ENCODE measurements around the gene MAP3K4. TPM values are rescaled to one million over a fixed set of nuclear protein-coding genes. Genes with fewer than 3 reads are reported as not detected.
A peak's percentile ranks its signal among the peaks of the same experiment; 100 is the strongest.
"Not testable (repeated sequence)": the region's sequence is repeated elsewhere in the genome, so short reads cannot be mapped to it uniquely, and the experiment has no call there.

The MAP3K4 gene
- total RNA-seq, 3 donors from 2014 or later: 32.8 to 58.3 (median 34.7) TPM

DNA sequence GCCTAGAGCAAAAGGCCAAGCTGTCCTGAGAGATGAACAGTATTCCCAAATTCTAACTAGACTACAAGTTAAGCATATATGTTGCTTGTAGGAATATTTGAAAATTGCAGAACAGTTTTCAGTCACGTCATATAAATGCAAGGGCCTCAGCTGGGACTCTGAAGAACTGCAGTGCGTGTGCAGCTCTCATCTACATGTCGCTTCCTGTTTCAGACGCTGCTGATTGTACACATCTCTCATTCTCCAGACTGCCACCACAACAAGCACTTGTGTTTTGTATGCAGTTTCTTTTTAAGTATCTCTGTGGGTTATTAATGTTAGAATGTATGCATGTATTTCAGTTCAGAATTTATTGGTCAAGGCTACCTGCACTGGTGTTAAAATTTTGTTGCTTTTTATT, 119.7 kb downstream of the MAP3K4 start:
- ATAC-seq (peak; percentile 58), DNase-seq (no peak)
- Histone ChIP-seq H3K4me1 (ENCODE audit: low read depth) (no peaks in the 10 kb centered on the region), H3K9me3 (no peaks in the 10 kb centered on the region), H3K4me3 (no peak overlapping the region), H3K36me3 (ENCODE audit: low read depth) (no peaks in the 10 kb centered on the region)
- intact Hi-C loops (cut with DNase I, micrococcal nuclease): no loop called here
- TF ChIP-seq, protein P1, sequence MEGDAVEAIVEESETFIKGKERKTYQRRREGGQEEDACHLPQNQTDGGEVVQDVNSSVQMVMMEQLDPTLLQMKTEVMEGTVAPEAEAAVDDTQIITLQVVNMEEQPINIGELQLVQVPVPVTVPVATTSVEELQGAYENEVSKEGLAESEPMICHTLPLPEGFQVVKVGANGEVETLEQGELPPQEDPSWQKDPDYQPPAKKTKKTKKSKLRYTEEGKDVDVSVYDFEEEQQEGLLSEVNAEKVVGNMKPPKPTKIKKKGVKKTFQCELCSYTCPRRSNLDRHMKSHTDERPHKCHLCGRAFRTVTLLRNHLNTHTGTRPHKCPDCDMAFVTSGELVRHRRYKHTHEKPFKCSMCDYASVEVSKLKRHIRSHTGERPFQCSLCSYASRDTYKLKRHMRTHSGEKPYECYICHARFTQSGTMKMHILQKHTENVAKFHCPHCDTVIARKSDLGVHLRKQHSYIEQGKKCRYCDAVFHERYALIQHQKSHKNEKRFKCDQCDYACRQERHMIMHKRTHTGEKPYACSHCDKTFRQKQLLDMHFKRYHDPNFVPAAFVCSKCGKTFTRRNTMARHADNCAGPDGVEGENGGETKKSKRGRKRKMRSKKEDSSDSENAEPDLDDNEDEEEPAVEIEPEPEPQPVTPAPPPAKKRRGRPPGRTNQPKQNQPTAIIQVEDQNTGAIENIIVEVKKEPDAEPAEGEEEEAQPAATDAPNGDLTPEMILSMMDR (IDR thresholded peaks at IDR 0.05): no peak

DNA sequence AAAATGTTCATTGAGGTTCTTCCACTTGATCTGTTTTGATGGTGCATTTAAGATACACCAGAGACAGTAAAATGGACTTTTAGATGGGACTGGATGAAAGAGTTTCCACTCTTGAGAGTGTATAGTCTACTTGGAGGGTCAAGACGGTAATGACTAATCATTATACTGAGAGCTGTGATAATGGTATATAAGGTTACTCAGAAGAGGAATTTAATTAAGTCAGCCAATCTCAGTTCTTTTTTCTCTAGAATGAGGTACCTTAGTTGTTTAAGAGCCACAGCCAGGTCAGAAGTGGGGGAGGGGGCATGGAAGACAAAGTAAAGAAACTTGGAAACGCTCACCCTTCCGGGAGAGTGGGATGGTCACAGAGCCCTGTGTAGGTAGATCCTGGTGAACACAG, 123.9 kb downstream of the MAP3K4 start:
- Histone ChIP-seq H3K9me3 (no peaks in the 10 kb centered on the region), H3K4me1 (ENCODE audit: low read depth) (no peaks in the 10 kb centered on the region), H3K36me3 (ENCODE audit: low read depth) (no peaks in the 10 kb centered on the region), H3K4me3 (no peak overlapping the region)
- TF ChIP-seq, protein P1 (IDR thresholded peaks at IDR 0.05): no peak
- DNase-seq (no peak), ATAC-seq (no peak)
- intact Hi-C loops (cut with DNase I, micrococcal nuclease): no loop called here

DNA sequence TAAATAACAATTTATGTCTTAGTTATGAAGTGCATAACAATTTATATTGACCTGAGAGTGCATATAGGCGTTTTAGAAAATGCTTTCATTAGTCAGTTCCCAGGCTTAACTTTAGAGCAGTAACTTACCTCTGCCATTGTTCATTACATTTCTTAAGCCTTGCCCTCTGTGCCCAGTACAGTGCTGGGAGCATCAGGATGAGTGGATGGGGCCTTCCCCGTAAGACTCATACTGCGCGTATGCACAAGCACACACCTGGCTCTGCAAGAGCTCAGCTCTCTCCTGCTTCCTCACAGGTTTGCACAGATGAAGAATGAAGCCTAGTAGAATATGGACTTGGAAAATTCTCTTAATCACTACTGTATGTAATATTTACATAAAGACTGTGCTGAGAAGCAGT, 125.0 kb downstream of the MAP3K4 start:
- ATAC-seq (no peak), DNase-seq (no peak)
- no peaks in the 10 kb centered on the region for H3K9me3 ChIP-seq
- intact Hi-C loops (cut with DNase I, micrococcal nuclease): no loop called here
- H3K36me3 ChIP-seq (ENCODE audit: low read depth): no peaks in the 10 kb centered on the region
- no peak overlapping the region for H3K4me3 ChIP-seq
- no peaks in the 10 kb centered on the region for H3K4me1 ChIP-seq (ENCODE audit: low read depth)
- TF ChIP-seq, protein P1 (IDR thresholded peaks at IDR 0.05): no peak

DNA sequence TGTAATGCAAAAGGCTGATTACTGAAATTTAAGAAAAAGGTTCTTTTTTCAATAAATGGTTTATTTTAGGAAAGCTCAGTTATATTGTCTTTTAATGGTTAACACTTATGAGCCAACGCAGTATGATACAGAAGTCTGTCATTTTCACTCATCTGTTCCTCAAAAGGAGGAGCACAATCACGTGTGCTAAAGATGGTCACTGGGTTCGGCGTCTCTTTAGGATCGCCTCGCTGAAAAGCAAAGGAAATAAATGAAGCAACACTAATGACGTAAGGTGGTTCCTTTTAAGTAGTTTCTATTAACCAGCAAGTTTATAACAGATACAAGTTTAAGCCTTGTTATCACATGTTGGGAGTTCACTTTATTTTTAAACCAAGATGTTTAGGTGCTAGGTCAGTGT, 125.7 kb downstream of the MAP3K4 start:
- TF ChIP-seq, protein P1 (IDR thresholded peaks at IDR 0.05): no peak
- Histone ChIP-seq H3K9me3 (no peaks in the 10 kb centered on the region), H3K4me3 (no peak overlapping the region), H3K4me1 (ENCODE audit: low read depth) (no peaks in the 10 kb centered on the region), H3K36me3 (ENCODE audit: low read depth) (no peaks in the 10 kb centered on the region)
- DNase-seq (no peak), ATAC-seq (no peak)
- intact Hi-C loops (cut with DNase I, micrococcal nuclease): no loop called here

GRCh38 chr6:161117942-161118341, 126.4 kb downstream of the MAP3K4 start:
- ATAC-seq (no peak), DNase-seq (no peak)
- intact Hi-C loops (cut with DNase I, micrococcal nuclease): no loop called here
- peaks cover 1% of the 10 kb centered on the region for H3K9me3 ChIP-seq
- TF ChIP-seq, protein P1 (IDR thresholded peaks at IDR 0.05): no peak
- H3K4me1 ChIP-seq (ENCODE audit: low read depth): no peaks in the 10 kb centered on the region
- H3K36me3 ChIP-seq (ENCODE audit: low read depth): no peaks in the 10 kb centered on the region
- H3K4me3 ChIP-seq: no peak overlapping the region

DNA sequence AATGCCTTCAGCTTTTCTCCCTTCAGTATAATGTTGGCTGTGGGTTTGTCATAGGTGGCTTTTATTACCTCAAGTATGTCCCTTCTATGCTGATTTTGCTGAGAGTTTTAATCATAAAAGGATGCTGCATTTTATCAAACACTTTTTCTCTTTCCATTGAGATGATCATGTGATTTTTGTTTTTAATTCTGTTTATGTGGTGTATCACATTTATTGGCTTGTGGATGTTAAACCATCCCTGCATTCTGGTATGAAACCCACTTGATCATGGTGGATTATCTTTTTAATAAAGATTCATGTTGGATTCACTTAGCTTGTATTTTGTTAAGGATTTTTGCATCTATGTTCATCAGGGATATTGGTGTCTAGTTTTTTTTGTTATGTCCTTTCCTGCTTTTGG, 131.8 kb downstream of the MAP3K4 start:
- H3K36me3 ChIP-seq (ENCODE audit: low read depth); DNase-seq; intact Hi-C loops (cut with DNase I, micrococcal nuclease); H3K4me1 ChIP-seq (ENCODE audit: low read depth); ATAC-seq; H3K4me3 ChIP-seq: not testable (repeated sequence)
- H3K9me3 ChIP-seq: peaks cover 11% of the 10 kb centered on the region
